GM21423 (cell line): ENCODE results near the gene MCM10.

Experiments used
- ATAC-seq: cut with Tn5 transposase; IDR thresholded peaks from one replicate; pipeline ENCODE4 v1.9.1; 2021; ENCODE audit warnings: mild to moderate bottlenecking, moderate library complexity; ENCODE audit not compliant: unreplicated experiment

The MCM10 gene

DNA sequence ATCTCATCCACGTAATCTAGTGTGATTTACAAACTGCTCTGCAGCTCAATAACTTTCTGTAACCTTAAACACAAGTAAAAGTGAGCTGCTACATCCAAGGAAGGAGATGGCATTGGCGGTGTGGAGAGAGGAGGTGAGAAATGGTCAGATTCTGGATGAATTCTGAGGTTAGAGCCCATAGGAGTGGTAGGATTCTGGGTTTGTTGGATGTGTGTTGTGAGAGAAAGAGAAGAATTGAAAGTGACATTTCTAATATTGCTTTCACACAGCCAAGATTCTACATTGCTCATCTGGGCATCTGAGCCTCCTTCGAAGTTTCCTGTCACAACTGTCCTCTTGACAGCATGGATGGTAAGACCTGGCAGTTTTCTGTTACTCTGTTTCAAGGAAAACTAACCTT lies 2.5 kb downstream of the MCM10 start:
- ATAC-seq: no peak

DNA sequence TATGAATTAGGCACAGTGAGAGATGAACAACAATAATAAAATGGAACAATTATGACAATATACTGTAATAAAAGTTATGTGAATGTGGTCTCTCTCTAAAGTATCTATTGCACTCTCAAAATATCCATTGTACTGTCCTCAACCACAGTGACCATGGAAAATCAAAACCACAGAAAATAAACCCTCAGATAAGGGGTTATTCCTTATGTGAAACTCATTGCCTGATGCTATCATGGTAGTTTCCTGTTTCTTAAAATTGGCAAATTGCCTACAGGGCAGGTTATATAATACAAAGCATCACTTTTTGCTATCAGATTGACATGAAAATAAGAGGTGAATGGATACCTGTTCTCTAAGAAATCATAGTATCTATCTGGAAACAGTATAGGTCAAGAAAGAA lies 3.8 kb downstream of the MCM10 start:
- no peak for ATAC-seq

DNA sequence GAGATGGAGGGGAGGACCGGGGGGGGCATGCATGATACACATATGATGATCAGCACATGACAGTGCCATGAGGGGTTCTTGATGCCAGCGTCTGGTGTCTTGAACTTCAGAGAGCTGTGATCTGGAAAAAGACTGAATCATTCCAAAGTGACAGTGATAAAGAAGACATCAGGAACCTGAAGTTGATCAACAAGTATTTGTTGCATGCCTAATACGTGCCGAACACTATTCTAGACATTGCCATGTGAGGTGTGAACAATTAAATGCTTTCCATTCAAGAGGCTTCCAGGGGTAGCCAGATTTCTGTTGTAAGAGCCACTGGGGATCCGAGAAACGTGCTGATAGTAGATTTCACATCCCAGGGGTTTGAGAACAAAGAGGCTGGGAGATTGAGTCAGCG lies 6.2 kb downstream of the MCM10 start:
- ATAC-seq: no peak

DNA sequence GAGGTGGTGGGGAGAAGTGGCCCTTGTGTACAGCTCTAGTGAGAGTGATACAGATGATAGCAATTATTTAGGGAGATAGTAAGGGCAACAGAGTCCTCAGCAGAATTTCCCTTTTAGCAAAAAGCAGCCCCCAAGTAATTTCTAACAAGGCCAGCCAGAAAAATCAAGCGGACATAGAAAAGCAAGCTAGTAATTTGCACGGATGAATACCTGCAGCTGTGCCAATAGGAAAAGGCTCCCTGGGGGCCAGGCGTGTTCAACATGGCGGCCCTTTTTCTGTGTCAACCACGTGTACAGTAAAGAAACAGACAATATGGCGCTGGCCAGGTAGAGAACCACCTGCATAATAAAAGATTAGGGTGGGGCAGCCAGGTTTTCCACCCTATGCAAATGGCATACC lies 7.4 kb downstream of the MCM10 start:
- no peak for ATAC-seq

DNA sequence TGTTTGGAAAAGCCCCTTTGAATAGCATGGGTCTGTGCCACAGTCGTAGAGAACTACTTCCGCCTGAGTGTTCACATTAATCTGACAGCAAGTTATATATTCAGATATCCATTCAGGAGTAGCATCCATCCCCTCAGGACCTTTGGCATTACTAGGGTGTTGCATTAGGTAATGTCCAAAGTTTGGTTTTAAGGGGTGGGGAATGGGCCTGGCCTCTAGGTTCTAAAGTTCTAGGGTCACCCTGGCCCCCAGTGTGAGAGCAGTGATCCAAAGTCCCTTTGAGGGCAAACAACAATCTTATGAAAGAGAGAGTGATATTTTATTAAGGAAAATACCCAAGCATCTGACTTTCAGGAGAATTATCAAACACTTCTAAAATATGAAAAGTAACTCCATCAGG lies 12.3 kb downstream of the MCM10 start:
- ATAC-seq: no peak

DNA sequence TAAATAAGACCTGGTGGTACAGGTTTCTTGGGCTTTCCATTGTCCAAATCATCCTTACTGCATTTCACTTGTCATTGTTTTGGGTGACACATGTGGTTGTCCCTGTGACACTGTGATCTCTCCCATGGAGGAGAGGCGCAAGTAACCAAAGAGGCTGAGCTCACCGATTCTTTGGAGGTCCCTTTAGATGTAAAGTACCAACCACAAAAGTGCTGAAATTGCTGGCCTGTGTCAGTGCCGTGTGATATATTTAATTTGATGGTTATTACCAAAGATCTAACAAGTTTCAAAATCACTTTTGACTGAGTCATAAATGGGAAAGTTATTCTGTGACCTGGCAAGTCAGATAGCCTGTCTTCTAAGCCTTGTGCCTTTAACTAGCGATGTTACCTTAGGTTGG lies 19.4 kb downstream of the MCM10 start:
- ATAC-seq: peak; percentile 36

DNA sequence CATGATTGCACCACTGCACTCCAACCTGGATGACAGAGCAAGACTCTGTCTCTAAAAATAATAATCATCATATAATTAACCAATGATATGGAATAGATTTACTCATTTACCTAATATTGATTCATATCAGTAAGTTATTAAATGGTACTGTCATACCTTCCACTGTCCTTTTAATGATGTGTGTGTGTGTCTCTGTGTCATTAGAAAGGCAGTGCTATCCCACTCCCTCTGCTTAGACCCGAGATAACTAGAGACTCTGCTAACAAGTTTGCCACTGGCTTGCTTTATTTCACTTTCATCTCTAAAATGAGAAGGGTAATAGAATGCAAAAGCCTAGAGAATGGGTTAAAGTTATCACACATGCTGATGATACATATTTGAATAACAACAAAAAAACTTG lies 21.1 kb downstream of the MCM10 start:
- no peak for ATAC-seq

DNA sequence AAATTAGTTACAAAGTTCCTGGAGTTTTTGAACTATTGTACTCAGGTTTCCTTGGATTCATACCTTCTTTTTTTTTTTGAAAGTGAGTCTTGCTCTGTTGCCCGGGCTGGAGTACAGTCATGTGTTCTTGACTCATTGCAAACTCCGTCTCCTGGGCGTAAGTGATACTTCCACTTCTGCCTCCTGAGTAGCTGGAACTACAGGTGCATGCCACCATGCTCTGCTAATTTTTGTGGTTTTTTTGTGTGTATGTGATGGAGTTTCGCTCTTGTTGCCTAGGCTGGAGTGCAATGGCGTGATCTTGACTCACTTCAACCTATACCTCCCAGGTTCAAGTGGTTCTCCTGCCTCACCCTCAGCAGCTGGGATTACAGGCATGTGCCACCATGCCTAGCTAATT lies 22.3 kb downstream of the MCM10 start:
- peak; percentile 48 for ATAC-seq

DNA sequence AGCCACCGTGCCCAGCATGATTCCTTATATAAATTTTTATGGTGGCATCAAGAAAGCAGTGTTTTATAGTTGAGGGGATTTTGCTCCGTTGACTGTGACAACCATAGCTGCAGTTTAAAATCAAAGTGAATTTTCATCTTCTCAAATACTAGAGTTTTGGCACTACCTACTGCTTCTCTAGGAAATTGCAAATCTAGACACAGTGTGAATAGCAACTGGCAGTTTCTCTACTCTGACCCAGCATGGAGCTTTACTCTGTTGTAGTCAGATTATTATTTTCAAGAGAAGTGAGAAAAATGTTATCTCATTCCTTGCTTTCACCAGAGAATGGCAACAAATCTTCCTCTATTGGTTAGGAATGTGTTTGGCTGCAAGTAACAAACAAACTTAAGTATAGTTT lies 22.9 kb downstream of the MCM10 start:
- ATAC-seq: no peak

DNA sequence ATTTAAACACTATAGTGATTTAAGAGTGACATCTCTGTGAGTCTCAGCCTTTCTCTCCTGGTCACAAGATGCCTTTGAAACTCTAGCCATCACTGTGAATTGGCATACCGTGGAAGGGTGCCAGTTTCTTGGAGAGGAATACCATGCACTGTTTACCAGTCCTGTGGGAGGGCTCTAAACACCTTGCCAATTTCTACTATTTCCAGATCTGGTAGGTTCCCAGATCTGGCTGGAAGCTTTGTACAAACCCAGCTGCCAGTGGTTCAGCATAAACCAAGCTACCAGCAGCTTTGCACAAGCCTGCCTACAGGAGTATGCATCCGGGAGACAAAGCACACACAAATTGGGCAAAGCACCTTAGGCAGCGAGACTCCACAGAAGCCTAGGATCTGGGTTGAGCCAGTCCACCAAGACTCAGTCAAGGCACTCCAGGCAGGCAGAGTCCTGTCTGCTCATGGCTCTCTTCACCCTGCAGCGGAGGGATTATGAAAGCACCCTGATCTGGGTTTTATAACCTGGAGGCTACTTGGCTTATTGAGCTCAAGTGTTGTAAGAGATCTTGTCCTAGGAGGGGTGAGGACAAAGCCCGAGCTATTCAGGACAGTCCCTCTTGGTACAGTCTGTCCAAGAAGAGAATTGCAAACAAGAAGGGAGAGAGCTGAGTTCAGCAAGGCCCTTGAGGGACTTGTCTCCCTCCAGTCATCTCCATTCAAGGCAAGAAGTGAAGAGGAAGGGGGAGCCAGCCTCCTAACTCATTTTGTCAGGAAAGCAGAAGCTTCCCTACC lies 23.6 kb downstream of the MCM10 start:
- ATAC-seq: no peak

DNA sequence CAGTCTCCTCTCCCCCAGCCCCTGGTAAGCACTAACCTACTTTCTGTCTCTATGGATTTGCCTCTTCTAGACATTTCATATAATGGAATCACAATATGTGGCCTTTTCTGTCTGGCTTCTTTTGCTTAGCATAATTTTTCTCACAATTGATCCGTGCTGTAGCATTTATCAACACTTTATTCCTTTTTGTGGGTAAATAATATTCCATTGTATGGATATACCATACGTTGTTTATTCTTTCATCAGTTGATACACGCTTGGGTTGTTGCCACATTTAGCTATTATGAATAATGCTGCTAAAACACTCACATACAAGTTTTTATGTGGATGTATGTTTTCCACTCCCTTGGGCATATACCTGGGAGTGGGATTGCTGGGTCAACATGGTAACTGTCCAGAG lies 25.8 kb downstream of the MCM10 start:
- no peak for ATAC-seq

DNA sequence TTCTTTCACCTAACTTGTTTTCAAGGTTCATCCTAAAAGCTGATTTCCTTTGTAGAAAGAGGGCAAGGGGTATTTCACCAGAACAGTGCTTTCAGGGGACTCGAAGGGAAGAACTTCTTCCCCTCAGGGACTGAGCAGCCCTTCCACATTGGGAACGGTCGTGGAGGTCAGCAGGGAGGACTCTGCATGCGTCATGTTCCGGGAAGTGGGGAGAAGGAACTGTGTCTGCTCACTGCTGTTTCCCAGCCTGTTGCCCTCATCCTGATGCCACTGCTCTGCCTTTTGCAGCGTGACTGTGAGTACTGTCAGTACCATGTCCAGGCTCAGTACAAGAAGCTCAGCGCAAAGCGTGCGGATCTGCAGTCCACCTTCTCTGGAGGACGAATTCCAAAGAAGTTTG lies 27.2 kb downstream of the MCM10 start:
- no peak for ATAC-seq

DNA sequence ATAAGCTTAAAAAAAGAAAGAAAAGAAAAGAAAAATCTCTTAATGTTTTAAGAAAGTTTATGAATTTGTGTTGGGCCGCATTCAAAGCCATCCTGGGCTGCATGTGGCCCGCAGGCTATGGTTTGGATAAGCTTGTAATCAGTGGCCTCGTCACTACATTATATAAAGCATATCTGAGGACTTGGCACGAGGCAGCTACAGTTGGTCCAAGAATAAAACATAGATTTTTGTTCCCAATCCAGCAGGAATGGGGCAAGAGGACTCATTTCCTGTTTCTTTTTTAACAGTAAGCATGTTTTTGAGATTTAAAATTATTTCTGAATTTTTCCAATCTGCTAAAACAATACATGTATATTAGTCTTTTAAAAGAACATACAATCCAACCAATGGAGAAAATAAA lies 28.6 kb downstream of the MCM10 start:
- ATAC-seq: no peak

DNA sequence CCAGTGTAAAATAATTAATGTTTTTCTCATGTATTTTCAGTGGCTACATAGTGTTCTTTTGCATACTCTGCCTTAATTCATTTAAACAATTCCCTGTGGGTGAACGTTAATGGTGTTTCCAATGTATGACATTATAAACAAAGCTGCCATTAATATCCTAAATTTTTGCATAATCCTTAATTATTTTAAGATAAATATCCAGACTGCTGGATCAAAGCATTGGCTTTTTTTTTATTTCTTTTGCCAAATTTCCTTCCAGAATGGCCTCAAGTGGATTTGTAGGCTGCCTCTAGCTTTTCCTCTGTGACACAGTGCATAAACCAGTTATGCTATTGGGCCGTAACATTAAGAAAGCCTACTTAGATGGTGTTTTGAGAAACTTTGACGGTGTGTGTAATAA lies 29.5 kb downstream of the MCM10 start:
- no peak for ATAC-seq

DNA sequence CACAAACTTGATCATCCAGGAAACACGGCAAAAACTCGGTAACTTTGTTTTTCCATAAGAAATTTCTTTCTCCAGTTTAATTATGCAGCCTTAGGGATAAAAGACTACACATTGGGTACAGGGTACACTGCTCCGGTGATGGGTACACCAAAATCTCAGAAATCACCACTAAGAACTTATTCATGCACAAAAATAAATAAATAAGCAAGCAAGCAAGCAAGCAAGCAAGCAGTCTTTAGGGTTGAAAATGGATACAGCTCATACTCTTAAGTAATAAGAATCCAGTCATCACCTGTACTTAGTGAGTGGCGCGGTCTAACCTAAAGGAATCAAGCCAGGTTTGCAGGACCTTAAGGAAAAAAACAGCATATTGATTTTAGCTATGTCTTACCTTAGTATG lies 30.0 kb downstream of the MCM10 start:
- no peak for ATAC-seq

DNA sequence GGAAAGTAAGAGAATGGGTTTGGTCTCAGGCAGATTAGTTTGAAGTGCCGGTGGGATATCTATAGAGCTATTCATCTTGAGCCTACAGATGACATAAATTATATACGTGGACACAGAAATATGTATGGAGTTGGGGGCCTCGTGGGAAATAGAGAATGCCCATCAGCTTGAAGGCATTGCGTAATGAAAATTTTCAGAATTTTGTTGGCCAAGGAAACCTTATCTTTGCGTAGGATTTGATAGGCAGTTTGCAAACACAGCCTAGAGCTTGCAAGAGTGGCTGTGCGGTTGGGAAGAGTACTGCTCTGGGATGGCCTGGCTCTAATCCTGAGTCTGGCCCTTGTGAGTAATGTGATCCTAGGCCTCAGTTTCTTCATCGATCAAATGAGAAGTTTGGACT lies 32.3 kb downstream of the MCM10 start:
- ATAC-seq: no peak

DNA sequence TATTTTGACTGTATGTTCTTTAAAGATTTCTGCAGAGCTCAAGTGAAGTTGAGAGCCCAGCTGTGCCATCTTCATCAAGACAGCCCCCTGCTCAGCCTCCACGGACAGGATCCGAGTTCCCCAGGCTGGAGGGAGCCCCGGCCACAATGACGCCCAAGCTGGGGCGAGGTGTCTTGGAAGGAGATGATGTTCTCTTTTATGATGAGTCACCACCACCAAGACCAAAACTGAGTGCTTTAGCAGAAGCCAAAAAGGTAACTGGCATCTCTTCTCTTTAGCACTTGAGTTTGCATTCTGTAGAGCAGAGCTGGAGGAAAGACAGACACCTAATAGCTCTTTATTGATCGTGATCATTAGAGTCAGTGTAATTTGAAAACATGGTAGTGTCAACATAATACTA lies 33.7 kb downstream of the MCM10 start:
- no peak for ATAC-seq

DNA sequence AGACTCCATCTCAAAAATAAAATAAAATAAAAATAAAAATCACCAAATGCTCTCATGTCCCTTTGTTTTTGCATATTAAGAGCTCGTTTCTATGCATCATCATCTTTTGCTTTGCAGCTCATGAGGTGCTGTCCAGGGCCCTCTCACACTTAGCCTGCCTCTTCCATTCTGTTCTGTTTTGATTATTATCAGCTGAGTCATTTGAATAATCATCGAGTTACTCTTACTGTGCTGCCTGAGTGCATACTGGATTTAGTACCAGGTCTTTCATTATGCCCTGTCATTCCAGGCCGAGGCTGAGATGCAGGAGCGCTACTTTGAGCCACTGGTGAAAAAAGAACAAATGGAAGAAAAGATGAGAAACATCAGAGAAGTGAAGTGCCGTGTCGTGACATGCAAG lies 39.8 kb downstream of the MCM10 start:
- ATAC-seq: no peak

DNA sequence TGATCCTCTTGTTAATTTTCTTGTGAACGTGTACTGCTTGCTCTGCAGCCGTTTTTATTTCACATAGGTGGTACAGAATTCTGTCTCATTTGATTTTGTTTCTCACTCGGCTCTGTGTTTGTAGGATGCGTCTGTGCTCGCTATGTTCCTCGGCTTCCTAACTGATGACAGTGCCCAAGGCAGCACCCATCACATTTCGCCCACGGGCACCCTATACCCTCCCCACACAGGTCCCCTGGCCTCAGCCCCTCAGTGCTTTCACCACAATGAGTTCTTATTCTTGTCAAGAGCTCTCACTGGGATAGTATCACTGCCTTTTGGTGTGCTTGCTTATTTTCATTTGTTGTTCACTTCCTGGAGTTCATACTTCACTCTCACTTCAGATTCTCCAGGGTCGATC lies 44.7 kb downstream of the MCM10 start:
- ATAC-seq: no peak

DNA sequence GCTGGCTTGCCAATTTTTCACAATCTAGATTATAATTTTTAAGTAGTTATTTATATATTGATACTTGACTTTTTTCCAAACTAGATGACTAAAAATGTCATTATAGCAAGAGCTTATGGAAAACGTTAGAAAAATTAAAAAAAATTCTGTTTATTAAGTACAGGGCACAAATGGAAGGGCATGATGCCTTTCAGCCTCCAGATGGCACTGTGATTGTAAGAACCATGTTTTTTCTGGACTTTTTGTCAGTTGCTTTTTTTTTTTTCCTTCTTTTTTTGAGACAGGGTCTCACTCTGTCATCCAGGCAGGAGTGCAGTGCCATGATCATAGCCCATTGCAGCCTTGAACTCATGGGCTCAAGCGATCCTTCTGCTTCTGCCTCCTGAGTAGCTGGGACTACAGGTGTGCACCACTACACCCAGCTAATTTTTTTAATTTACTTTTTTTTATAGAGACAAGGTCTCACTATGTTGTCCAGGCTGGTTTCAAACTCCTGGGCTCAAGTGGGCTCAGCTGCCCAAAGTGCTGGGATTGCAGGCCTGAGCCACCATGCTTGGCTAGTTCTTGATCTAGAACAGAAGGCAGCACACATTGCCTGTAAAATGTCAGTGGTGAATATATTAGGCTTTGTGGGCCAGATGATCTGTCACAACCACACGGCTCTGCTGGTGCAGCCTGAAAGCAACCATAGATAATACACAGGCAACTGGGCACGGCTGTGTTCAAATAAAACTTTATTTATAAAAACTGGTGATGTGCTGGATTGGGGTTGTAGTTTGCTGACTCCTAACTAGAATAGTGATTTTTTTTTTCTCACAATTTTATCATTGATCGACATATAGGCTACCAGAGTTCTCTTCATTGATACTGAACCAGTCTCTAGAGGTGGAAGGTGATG lies 45.4 kb downstream of the MCM10 start:
- no peak for ATAC-seq

DNA sequence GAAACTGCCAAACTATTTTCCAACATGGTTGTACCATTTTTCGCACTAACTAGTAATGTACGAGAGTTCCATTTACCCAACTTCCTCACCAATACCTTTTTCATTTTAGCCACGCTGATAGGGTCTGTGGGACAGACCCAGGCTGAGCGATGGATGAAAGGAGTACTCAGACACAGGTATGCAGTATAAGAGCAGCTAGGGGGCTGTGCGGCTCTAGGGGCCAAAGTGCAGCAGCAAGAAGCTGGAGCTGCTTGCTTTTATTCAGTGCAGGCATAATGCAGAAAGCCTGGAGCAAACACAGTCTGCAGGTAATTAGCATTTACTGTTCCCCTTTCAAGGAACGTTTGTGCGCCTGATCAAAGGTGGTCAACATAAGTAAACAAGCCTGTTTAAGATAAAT lies 51.8 kb downstream of the MCM10 start:
- no peak for ATAC-seq

DNA sequence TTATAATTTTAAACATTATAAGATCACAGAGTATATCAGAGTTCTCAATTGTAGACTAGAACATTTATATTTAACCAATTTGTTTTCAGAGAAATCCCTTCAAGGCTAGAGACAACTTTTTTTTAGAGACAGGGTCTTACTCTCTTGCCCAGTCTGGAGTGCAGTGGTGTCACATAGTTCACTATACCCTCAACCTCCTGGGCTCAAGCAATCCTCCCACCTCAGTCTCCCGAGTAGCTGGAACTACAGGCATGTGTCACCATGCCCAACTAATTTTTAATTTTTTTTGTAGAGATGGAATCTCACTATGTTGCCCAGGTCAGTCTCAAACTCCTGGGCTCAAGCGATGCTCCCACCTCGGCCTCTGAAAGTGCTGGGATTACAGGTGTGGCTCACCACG lies 57.5 kb downstream of the MCM10 start:
- ATAC-seq: no peak
